Adrenal gland (tissue), 12 donors: ENCODE results near the gene PTBP3. TPM values are rescaled to one million over a fixed set of nuclear protein-coding genes. Genes with fewer than 3 reads are reported as not detected.

ENCODE experiments used
- DNase-seq, 7 donors: peaks; one replicate each; pipeline ENCODE4 v3.0.0-alpha.2; 2019 to 2020
- H3K27ac ChIP-seq, 5 donors: fragments of 200-600 bp; sonication (generic) in 4 of 5; 1 replicate in 3 of 5; 2 replicates in 2 of 5; pipeline versions ENCODE4 v1.5.1 to v1.8.0; 2016 to 2020; ENCODE audit warnings: mild to moderate bottlenecking in 1 of 5
- H3K27me3 ChIP-seq: fragments of 200-600 bp; 2 replicates; pipeline ENCODE4 v1.8.0; 2021
- H3K36me3 ChIP-seq, 2 donors: fragments of 200-600 bp; replicated peaks in 1 of 2; 1 replicate in 1 of 2; 2 replicates in 1 of 2; pipeline versions ENCODE4 v1.5.1 to v1.8.0; 2018 to 2022
- H3K4me1 ChIP-seq, 2 donors: fragments of 200-600 bp; replicated peaks in 1 of 2; 1 replicate in 1 of 2; 2 replicates in 1 of 2; pipeline versions ENCODE4 v1.5.1 to v1.8.0; 2018 to 2021
- H3K4me3 ChIP-seq, 4 donors: fragments of 200-600 bp; sonication (generic) in 3 of 4; one replicate each; pipeline ENCODE4 v1.5.1; 2016 to 2018
- H3K9me3 ChIP-seq, 3 donors: fragments of 200-600 bp; sonication (generic) in 1 of 3; replicated peaks in 1 of 3; 1 replicate in 2 of 3; 2 replicates in 1 of 3; pipeline versions ENCODE4 v1.5.1 to v1.8.0; 2016 to 2021
- POLR2A ChIP-seq, 2 donors: fragments of 450-650 bp; IDR thresholded peaks; one replicate each; pipeline ENCODE4 v1.6.1; 2017; ENCODE audit warnings: antibody characterized with exemption in 2 of 2, mild to moderate bottlenecking in 2 of 2, moderate library complexity in 1 of 2
- WGBS, 4 donors: extraction: QIAGEN DNeasy Blood & Tissue Kit in 2 of 4; methylation state at CpG; one replicate each; pipeline versions ENCODE4 v1.1.5 to v1.1.7; 2013 to 2017; 5-methylcytosine and 5-hydroxymethylcytosine counted together
- intact Hi-C, 2 donors: fragments of 100-400 bp; cut with DNase I; formaldehyde crosslinking; loops; one replicate each; pipeline versions ENCODE4 v1.14.1 to v1.15.0; 2022 to 2023
- polyA plus RNA-seq, 3 donors: library from polyadenylated mRNA; stranded (reverse); fragments of 200-250 nt in 2 of 3; fragments of 350-450 nt in 1 of 3; fragmentation: Illumina TruSeq in 1 of 3; extraction: RNeasy Lipid Tissue Mini Kit (QIAGEN cat#74804) in 1 of 3; gene quantifications; one replicate each; pipeline ENCODE4 v1.2.3, GENCODE V29; 2013 to 2014
- total RNA-seq, 9 donors: library from RNA; depleted of rRNA in 4 of 9; stranded (reverse); fragments of >200 nt in 4 of 9; fragments of 120-200 nt in 1 of 9; fragmentation: NEBNext Ultra II Directional in 1 of 9; extraction: Animal tissue kit (Norgen Biotek cat#: 25700) in 1 of 9; gene quantifications; one replicate each; pipeline versions ENCODE4 v1.1.0 to v1.2.4, GENCODE V29; 2013 to 2023
- TF ChIP-seq, protein P1 (sequence below), 6 experiments: fragments of 450-650 bp in 4 of 6; fragments of 200-600 bp in 2 of 6; sonication (generic) in 1 of 6; IDR thresholded peaks; 1 replicate in 5 of 6; 2 replicates in 1 of 6; pipeline versions ENCODE4 v1.5.1 to v1.8.0; 2016 to 2021; ENCODE audit warnings: antibody characterized with exemption in 6 of 6, mild to moderate bottlenecking in 2 of 6, moderate library complexity in 1 of 6
- donor health status: healthy with polysubstance abuse.
- donor health status: Bipolar disorder and iron deficiency.
- donor health status: DM: yes; HTN: yes; CAD: no.
- donor health status: DM: no; HTN: no; CAD: no.
- donor health status: DM: no; HTN: no; CAD: no.
- donor health status: DM: yes; HTN: yes; CAD: no.

Gene PTBP3
- total and polyA plus RNA-seq, 12 donors, result 4.4 to 56.6 (median 30.8) TPM

- DNase-seq, result peak in 2 of 7 donors; percentile 18 to 25
- no peaks in the 10 kb centered on the region for H3K9me3 ChIP-seq
- H3K36me3 ChIP-seq, result no peaks in the 10 kb centered on the region
- TF ChIP-seq, protein P1, sequence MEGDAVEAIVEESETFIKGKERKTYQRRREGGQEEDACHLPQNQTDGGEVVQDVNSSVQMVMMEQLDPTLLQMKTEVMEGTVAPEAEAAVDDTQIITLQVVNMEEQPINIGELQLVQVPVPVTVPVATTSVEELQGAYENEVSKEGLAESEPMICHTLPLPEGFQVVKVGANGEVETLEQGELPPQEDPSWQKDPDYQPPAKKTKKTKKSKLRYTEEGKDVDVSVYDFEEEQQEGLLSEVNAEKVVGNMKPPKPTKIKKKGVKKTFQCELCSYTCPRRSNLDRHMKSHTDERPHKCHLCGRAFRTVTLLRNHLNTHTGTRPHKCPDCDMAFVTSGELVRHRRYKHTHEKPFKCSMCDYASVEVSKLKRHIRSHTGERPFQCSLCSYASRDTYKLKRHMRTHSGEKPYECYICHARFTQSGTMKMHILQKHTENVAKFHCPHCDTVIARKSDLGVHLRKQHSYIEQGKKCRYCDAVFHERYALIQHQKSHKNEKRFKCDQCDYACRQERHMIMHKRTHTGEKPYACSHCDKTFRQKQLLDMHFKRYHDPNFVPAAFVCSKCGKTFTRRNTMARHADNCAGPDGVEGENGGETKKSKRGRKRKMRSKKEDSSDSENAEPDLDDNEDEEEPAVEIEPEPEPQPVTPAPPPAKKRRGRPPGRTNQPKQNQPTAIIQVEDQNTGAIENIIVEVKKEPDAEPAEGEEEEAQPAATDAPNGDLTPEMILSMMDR (IDR thresholded peaks at IDR 0.05), result no peak
- TF ChIP-seq POLR2A (IDR thresholded peaks at IDR 0.05), result no peak
- intact Hi-C loops, result no loop called here
- H3K27ac ChIP-seq, result peak overlapping the region in 3 of 5 donors; percentile 22 to 64 (median 52)
- H3K27me3 ChIP-seq, result no peaks in the 10 kb centered on the region
- 31 to 44% (median 42%) methylated on average over 4 of the region's 4 CpGs for WGBS, 4 donors
- H3K4me3 ChIP-seq, result no peak overlapping the region
- peaks cover 11 to 21% of the 10 kb centered on the region in 2 donors for H3K4me1 ChIP-seq
Measured at GRCh38 chr9:112179816-112180215, 153.6 kb downstream of the PTBP3 start.

DNA sequence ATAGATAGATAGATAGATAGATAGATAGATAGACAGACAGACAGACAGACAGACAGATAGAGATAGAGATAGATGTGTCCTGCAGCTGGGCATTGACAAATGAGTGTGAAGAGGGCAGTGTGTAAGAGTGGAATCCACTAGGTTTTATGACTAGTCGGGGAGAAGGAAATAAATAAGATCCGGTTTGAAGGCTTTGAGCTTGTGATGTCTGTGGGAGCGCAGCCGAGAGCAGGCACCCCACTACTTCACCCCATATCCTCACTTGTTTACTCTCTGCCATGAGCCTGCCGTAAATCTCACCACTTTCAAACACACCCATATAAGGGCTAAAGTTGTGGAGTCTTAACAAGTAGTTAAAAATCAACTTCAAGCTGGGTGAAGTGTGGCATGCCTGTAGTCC, 156.9 kb downstream of the PTBP3 start:
- no peak overlapping the region for H3K27ac ChIP-seq
- WGBS, 4 donors, result 73 to 86% (median 76%) methylated on average over 5 of the region's 5 CpGs
- no peak for TF ChIP-seq POLR2A (IDR thresholded peaks at IDR 0.05)
- TF ChIP-seq, protein P1 (IDR thresholded peaks at IDR 0.05), result no peak
- H3K36me3 ChIP-seq, result no peaks in the 10 kb centered on the region
- H3K27me3 ChIP-seq, result no peaks in the 10 kb centered on the region
- peaks cover 11 to 33% of the 10 kb centered on the region in 2 donors for H3K4me1 ChIP-seq
- H3K4me3 ChIP-seq, result no peak overlapping the region
- no peaks in the 10 kb centered on the region for H3K9me3 ChIP-seq
- intact Hi-C loops, result no loop called here
- DNase-seq, result peak in 1 of 7 donors; percentile 27

DNA sequence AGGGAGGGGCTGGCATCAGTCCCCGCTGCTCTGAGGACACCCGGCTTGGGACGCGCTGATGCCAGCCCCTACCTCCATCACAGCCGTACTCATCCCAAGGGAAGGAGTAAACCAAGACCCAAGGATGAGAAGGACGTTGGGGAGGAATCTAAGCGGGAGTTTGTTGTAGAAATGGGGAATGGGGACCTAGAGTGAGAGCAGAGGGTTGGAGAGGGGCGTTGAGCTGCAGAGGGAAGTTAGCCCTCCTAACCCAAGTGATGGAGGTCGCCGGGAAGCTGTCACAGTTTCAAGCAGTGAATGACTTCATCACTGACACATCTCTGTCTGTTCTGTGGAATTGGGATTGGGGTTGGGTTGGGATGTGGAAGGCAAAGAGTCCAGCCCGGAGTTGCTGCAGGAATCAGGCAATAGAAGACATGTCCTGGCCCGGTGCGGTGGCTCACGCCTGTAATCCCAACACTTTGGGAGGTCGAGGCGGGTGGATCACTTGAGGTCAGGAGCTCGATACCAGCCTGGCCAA, 157.6 kb downstream of the PTBP3 start:
- DNase-seq, result peak in 1 of 7 donors; percentile 49
- TF ChIP-seq, protein P1 (IDR thresholded peaks at IDR 0.05), result no peak
- no peak for TF ChIP-seq POLR2A (IDR thresholded peaks at IDR 0.05)
- Histone ChIP-seq H3K9me3 (no peaks in the 10 kb centered on the region), H3K27me3 (no peaks in the 10 kb centered on the region), H3K4me1 (peaks cover 10 to 33% of the 10 kb centered on the region in 2 donors), H3K27ac (peak overlapping the region in 1 of 5 donors; percentile 88), H3K4me3 (peak overlapping the region in 1 of 4 donors; percentile 86), H3K36me3 (no peaks in the 10 kb centered on the region)
- intact Hi-C loops, result no loop called here
- 78 to 85% (median 79%) methylated on average over 11 to 17 of the region's 17 CpGs for WGBS, 4 donors

- no peaks in the 10 kb centered on the region for H3K36me3 ChIP-seq
- H3K4me3 ChIP-seq, result peak within 1 kb of the TSS in 3 of 4 donors; percentile 25 to 86 (median 42)
- intact Hi-C loops, result no loop called here
- peaks cover 3 to 26% of the 10 kb centered on the region in 2 donors for H3K4me1 ChIP-seq
- no peaks in the 10 kb centered on the region for H3K9me3 ChIP-seq
- TF ChIP-seq POLR2A (IDR thresholded peaks at IDR 0.05), result peak in 1 of 2 donors; percentile 34
- TF ChIP-seq, protein P1 (IDR thresholded peaks at IDR 0.05), result peak in 1 of 6 experiments; percentile 15
- peak within 1 kb of the TSS in 4 of 5 donors; percentile 36 to 88 (median 57) for H3K27ac ChIP-seq
- peak; percentile 26 to 75 (median 43) for DNase-seq
- no peaks in the 10 kb centered on the region for H3K27me3 ChIP-seq
- WGBS, 4 donors, result 3 to 29% (median 8%) methylated on average over 6 to 88 of the region's 88 CpGs
Measured at GRCh38 chr9:112174965-112175795, 158.2 kb downstream of the PTBP3 start, which contains the start of gene SUSD1. SUSD1 (minus strand) TSS chr9:112175297; CDS start chr9:112175235, 62 bp downstream.
